K562 (cell line): ENCODE results near the gene SPINK4. TPM values are rescaled to one million over a fixed set of nuclear protein-coding genes. Genes with fewer than 3 reads are reported as not detected.

Experiments used
- ATAC-seq: fragments of 200-7000 bp; cut with Tn5 transposase; 3 replicates; pipeline ENCODE4 v1.9.1; 2020; ENCODE audit warnings: moderate library complexity
- BruUV-seq: library from RNA; stranded (reverse); fragments of 400-500 nt; replicated peaks from 2 replicates; lab custom pipeline; 2021; lab: Mats Ljungman, UMichigan
- CTCF ChIA-PET: fragments of 300-600 bp; formaldehyde crosslinking; extraction: SDS; loops from one replicate; lab custom pipeline; 2021; ENCODE audit warnings: low intra/inter-chr PET ratio; lab: Yijun Ruan, JAX
- POLR2A ChIA-PET: fragments of 300-600, 350-650 bp; sonication (Branson Sonifier 250); formaldehyde crosslinking; extraction: SDS; loops from one replicate; lab custom pipeline; 2021; ENCODE audit warnings: antibody characterized with exemption, inconsistent platforms; lab: Yijun Ruan, JAX
- DNase-seq, 4 experiments: peaks; one replicate each; pipeline versions ENCODE4 v3.0.0 to v3.0.0-alpha.2; 2011 to 2018; ENCODE audit warnings: low spot score in 3 of 4, mixed read lengths in 3 of 4; ENCODE audit errors: extremely low read depth in 1 of 4
- FAIRE-seq: peaks from 2 replicates; lab custom pipeline; 2011; peaks lifted over from hg19 to GRCh38; lab: Jason Lieb, UNC
- H2AFZ ChIP-seq: 2 replicates; pipeline ENCODE4 v1.6.0; 2011; ENCODE audit warnings: low read depth, low read length, control low read depth, inconsistent platforms
- H3K27ac ChIP-seq: fragments of 200-600 bp; 3 replicates; pipeline ENCODE4 v1.8.0; 2011; ENCODE audit warnings: low read depth, mild to moderate bottlenecking, control low read depth, inconsistent platforms, low read length, moderate library complexity, mixed read lengths; ENCODE audit errors: extremely low read depth
- H3K27me3 ChIP-seq, 2 experiments: fragments of 300-600 bp in 1 of 2; 2 replicates in 1 of 2; 3 replicates in 1 of 2; pipeline versions ENCODE4 v1.6.0 to v1.8.0; 2011; ENCODE audit warnings: inconsistent platforms in 2 of 2, low read length in 2 of 2, mild to moderate bottlenecking in 1 of 2, mixed read lengths in 1 of 2, moderate library complexity in 1 of 2; ENCODE audit not compliant: control insufficient read depth in 2 of 2, insufficient read depth in 2 of 2
- H3K36me3 ChIP-seq: fragments of 300-600 bp; 3 replicates; pipeline ENCODE4 v1.8.0; 2011; ENCODE audit warnings: mild to moderate bottlenecking, low read length, inconsistent platforms; ENCODE audit not compliant: control insufficient read depth, insufficient read depth
- H3K4me1 ChIP-seq, 2 experiments: fragments of 200-600 bp in 1 of 2; replicated peaks in 1 of 2; 2 replicates in 1 of 2; 3 replicates in 1 of 2; pipeline versions ENCODE4 v1.5.1 to v1.8.0; 2011; ENCODE audit warnings: inconsistent platforms in 2 of 2, low read length in 2 of 2, mild to moderate bottlenecking in 1 of 2, mixed read lengths in 1 of 2, moderate library complexity in 1 of 2; ENCODE audit not compliant: control insufficient read depth in 2 of 2, insufficient read depth in 2 of 2
- H3K4me2 ChIP-seq: 2 replicates; pipeline ENCODE4 v1.6.1; 2011; ENCODE audit warnings: low read length, control low read depth, inconsistent platforms, mixed read lengths; ENCODE audit not compliant: insufficient read depth
- H3K4me3 ChIP-seq: fragments of 200-600 bp; sonication (generic), shearing (Covaris generic); 2 replicates; pipeline ENCODE4 v1.5.1; 2016; ENCODE audit warnings: control low read depth, inconsistent platforms
- H3K79me2 ChIP-seq: fragments of 200-600 bp; 3 replicates; pipeline ENCODE4 v1.8.0; 2011; ENCODE audit warnings: low read length, inconsistent platforms; ENCODE audit not compliant: control insufficient read depth, insufficient read depth
- H3K9ac ChIP-seq, 2 experiments: 2 replicates each; pipeline versions ENCODE4 v1.6.0 to v1.6.1; 2011; ENCODE audit warnings: low read depth in 2 of 2, low read length in 2 of 2, control low read depth in 1 of 2, inconsistent platforms in 1 of 2, mild to moderate bottlenecking in 1 of 2, mixed read lengths in 1 of 2; ENCODE audit not compliant: insufficient read depth in 1 of 2
- H3K9me1 ChIP-seq: one replicate; pipeline ENCODE4 v1.6.0; 2011; ENCODE audit warnings: inconsistent platforms, mild to moderate bottlenecking, low read length, moderate library complexity; ENCODE audit not compliant: control insufficient read depth, insufficient read depth
- H3K9me3 ChIP-seq: replicated peaks from 2 replicates; pipeline ENCODE4 v1.5.1; 2011; ENCODE audit warnings: low read depth, low read length, inconsistent platforms; ENCODE audit not compliant: control insufficient read depth, insufficient read depth
- H4K20me1 ChIP-seq: replicated peaks from 2 replicates; pipeline ENCODE4 v1.6.1; 2011; ENCODE audit warnings: low read length, inconsistent platforms, mixed read lengths; ENCODE audit not compliant: control insufficient read depth, insufficient read depth
- MGA ChIP-seq: fragments of 450-650 bp; IDR thresholded peaks from 2 replicates; pipeline ENCODE4 v1.6.1; 2016; ENCODE audit warnings: mild to moderate bottlenecking, moderate library complexity
- NFE2 ChIP-seq: IDR thresholded peaks from 2 replicates; pipeline ENCODE4 v1.6.1; 2014; ENCODE audit warnings: antibody characterized with exemption, low read depth
- SAFB ChIP-seq: fragments of 200-400 bp; formaldehyde crosslinking; IDR thresholded peaks from 2 replicates; pipeline ENCODE4 v1.6.1; 2017; ENCODE audit warnings: low read depth, low read length, borderline replicate concordance
- ZNF134 ChIP-seq: fragments of 250-450 bp; sonication (Bioruptor Pico); conservative IDR thresholded peaks from 2 replicates; pipeline ENCODE4 v1.4.0; 2020
- ZNF76 ChIP-seq: fragments of 250-450 bp; sonication (Bioruptor Pico); IDR thresholded peaks from 2 replicates; pipeline ENCODE4 v1.4.0; 2020; ENCODE audit warnings: mild to moderate bottlenecking, moderate library complexity, borderline replicate concordance
- WGBS: fragments of 100-300 bp; shearing (Covaris generic); methylation state at CpG from one replicate; pipeline ENCODE4 v1.1.6; 2016; ENCODE audit warnings: low coverage, mixed read lengths; ENCODE audit not compliant: insufficient coverage; ENCODE audit errors: missing lambda C conversion rate; 5-methylcytosine and 5-hydroxymethylcytosine counted together
- in situ Hi-C: fragments of 300-500 bp; cut with MboI; formaldehyde crosslinking; loops from 4 replicates; pipeline ENCODE4 v1.15.0; 2018; ENCODE audit warnings: inconsistent platforms, mixed read lengths
- intact Hi-C: fragments of 100-400 bp; cut with micrococcal nuclease; formaldehyde crosslinking; loops from 2 replicates; pipeline ENCODE4 v1.14.2; 2022
- polyA plus RNA-seq, 8 experiments: library from polyadenylated mRNA; depleted of rRNA in 4 of 8; stranded (reverse) in 5 of 8; unstranded in 3 of 8; fragments of >200 nt; fragmentation: Nextera tagmentation in 2 of 8; fragmentation: Illumina TruSeq in 1 of 8; extraction: Ambion mirVana in 2 of 8; extraction: Trizol in 1 of 8; gene quantifications; 2 replicates each; pipeline versions ENCODE4 v1.2.1 to v1.2.3, GENCODE V29; 2011 to 2014; ENCODE audit warnings: inconsistent platforms in 1 of 8, missing spikeins in 1 of 8
- total RNA-seq, 7 experiments: library from RNA; depleted of rRNA in 6 of 7; stranded (reverse); fragments of >200 nt in 6 of 7; fragmentation: Illumina TruSeq in 2 of 7; extraction: Trizol in 2 of 7; gene quantifications; 2 replicates each; pipeline versions ENCODE4 v1.2.1 to v1.2.3, GENCODE V29; 2011 to 2021; ENCODE audit warnings: low replicate concordance in 1 of 7

The SPINK4 gene
- total and polyA plus RNA-seq, 9 of the 15 experiments (the other 6 are each of a cell fraction or from before 2014, with no cell fraction given) = 0.74 to 5.5 (median 2.1) TPM; not detected in 2

GRCh38 chr9:33241298-33241697 is 1.3 kb downstream of the SPINK4 start:
- in situ Hi-C loops = loop anchor here (25.0 kb wide), 2 partner anchors 679 to 854 kb away; partner anchors contain the start of genes ACO1, NDUFB6, SMIM27 and TOPORS
- CTCF ChIA-PET = no interaction called here

More at GRCh38 chr9:33241298-33241697, 1.3 kb downstream of the SPINK4 start:
- POLR2A ChIA-PET = interaction anchor here (1.0 to 2.3 kb wide), 6 partner anchors 9 to 299 kb away, joined by 3 to 10 read pairs (median 4); partner anchors contain the start of genes DNAJA1 and NFX1
- no peak overlapping the region; a peak in 1 of 4 replicates for H3K9ac ChIP-seq
- no peak overlapping the region for H3K4me2 ChIP-seq
- H3K4me3 ChIP-seq = no peak overlapping the region
- intact Hi-C loops = loop anchor here (2.0 kb wide), 1 partner anchor 22 kb away; no protein-coding TSS in a partner anchor
- H3K4me1 ChIP-seq = peaks cover 17 to 20% of the 10 kb centered on the region in 2 experiments; a peak in 4 of 5 replicates
- H3K9me1 ChIP-seq = no peaks in the 10 kb centered on the region
- H4K20me1 ChIP-seq = no peaks in the 10 kb centered on the region
- H3K9me3 ChIP-seq = no peaks in the 10 kb centered on the region
- 64% methylated on average over 4 of the region's 5 CpGs for WGBS
- no TSS peak for BruUV-seq
- no peak for DNase-seq
- H3K27me3 ChIP-seq = no peaks in the 10 kb centered on the region
- H3K79me2 ChIP-seq = no peaks in the 10 kb centered on the region
- FAIRE-seq = no peak
- no peak overlapping the region for H2AFZ ChIP-seq
- TF ChIP-seq ZNF76 (no peak), NFE2 (no peak), MGA (no peak), ZNF134 (no peak), SAFB (no peak)
- H3K36me3 ChIP-seq = no peaks in the 10 kb centered on the region
- ATAC-seq = no peak
- no peak overlapping the region for H3K27ac ChIP-seq
